Fibroblast of mammary gland (primary cell): Measurements from ENCODE around the gene MLLT1.
A peak's percentile ranks its signal among the peaks of the same experiment; 100 is the strongest.

Experiments used
- DNase-seq: peaks from one replicate; pipeline ENCODE4 v3.0.0-alpha.2; 2010; ENCODE audit warnings: low read depth
- H3K4me3 ChIP-seq: 2 replicates; pipeline ENCODE4 v1.5.1; 2011; ENCODE audit warnings: low read depth, mild to moderate bottlenecking, low read length, moderate library complexity; ENCODE audit not compliant: control insufficient read depth
- CTCF ChIP-seq: conservative IDR thresholded peaks from 2 replicates; pipeline ENCODE4 v1.5.1; 2011; ENCODE audit warnings: low read depth, low read length, inconsistent platforms; ENCODE audit not compliant: control insufficient read depth, insufficient read depth

Gene MLLT1

DNA sequence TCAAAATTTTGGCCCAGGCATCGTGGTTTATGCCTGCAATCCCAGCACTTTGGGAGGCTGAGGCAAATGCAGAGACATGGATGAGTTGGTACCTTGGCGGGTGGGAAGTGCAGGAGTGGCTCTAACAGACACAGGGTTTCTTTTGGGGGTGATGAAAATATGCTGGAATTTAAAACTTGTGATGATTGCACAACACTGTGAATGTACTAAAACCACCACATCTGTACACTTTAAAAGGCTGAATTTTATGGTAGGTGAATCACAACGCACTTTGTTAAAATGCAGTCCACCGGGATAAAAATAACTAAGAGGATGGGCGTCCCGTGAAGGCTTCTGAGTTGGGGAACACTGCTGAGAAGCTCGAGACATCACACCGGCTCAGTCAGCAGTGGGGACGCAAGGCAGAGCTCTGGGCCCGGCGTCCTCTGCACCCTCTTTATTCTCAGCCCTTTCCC is 47.1 kb downstream of the MLLT1 start:
- no peak for TF ChIP-seq CTCF
- H3K4me3 ChIP-seq, result no peak overlapping the region
- DNase-seq, result peak; percentile 93

GRCh38 chr19:6230991-6231448 is 48.8 kb downstream of the MLLT1 start:
- DNase-seq, result no peak
- H3K4me3 ChIP-seq, result no peak overlapping the region
- no peak for TF ChIP-seq CTCF

- TF ChIP-seq CTCF, result no peak
- no peak for DNase-seq
- H3K4me3 ChIP-seq, result no peak overlapping the region
Measured at GRCh38 chr19:6229951-6230712, 49.6 kb downstream of the MLLT1 start.

DNA sequence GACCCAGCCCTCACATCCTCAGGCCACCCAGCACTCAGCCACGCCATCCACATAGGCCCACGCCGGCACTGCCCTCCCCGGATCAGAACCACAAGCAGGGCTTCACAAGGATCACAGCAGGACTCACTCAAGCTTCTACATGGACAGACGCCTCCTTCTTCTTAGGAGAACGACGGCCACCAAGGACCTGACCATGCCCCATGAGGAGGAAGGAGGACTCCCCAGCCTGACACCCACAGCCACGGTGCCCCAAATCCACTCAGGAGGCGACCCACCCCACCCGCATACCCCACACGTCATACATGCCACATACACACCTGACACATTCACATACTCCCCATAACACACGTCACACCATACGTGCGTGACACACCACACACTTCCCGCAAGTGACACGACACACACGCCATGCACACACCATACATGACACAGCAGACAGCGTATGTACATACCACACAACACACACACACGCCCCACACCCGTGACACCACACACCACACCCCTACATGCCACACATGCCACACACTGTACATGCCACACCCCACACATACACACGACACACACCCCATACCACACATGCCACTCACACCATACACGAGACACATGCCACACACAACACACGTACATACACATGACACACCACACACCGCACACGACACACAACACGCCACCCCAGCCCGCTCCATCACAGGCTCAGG is 50.4 kb downstream of the MLLT1 start:
- H3K4me3 ChIP-seq, result no peak overlapping the region
- no peak for DNase-seq
- TF ChIP-seq CTCF, result no peak

DNA sequence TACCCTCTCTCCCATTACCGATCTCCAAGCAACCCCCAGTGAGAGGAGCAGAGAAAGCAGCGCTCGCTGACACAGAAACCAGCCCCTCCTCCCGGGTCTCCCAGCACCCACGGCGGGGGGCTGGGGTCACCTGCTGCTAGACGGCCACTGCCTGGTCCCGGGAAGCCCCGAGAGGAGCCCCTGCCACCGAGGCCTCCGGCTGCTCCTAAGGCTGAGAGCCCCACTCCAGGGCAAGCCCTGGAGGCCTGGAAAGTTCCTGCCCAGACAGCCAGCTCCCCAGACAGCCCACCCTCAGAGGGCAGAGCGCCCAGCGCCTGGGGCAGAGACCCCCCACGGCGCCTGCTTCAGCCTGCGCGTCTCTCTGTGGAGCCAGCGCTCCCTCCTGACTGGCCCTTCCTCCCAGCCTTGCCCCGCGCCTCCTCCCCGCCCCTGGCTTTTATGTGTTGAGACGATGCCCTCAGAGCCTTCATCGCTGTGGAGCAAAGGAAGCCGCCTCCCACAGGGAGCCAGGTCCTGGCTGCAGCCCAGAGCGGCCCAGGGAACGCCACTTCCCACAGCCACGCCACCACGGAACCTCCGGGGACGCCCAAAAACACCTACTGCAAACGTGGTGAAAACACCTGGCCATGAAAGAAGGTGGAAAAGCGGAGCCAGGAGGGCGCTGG is 51.1 kb downstream of the MLLT1 start:
- no peak for TF ChIP-seq CTCF
- no peak overlapping the region for H3K4me3 ChIP-seq
- DNase-seq, result no peak

GRCh38 chr19:6227936-6228325 is 51.8 kb downstream of the MLLT1 start:
- H3K4me3 ChIP-seq, result no peak overlapping the region
- DNase-seq, result no peak
- TF ChIP-seq CTCF, result no peak
